Heart right ventricle (tissue), 16 donors: ENCODE results near the gene CDK6. TPM values are rescaled to one million over a fixed set of nuclear protein-coding genes. Genes with fewer than 3 reads are reported as not detected.

Experiments
- ATAC-seq, 8 donors: fragments of 200-7000 bp; cut with Tn5 transposase; one replicate each; pipeline ENCODE4 v1.9.1; 2020; ENCODE audit warnings: mild to moderate bottlenecking in 8 of 8, moderate library complexity in 8 of 8, moderate number of reproducible peaks in 1 of 8
- DNase-seq, 2 donors: peaks; one replicate each; pipeline ENCODE4 v3.0.0-alpha.2; 2020
- H3K27ac ChIP-seq, 10 donors: fragments of 200-600 bp; sonication (generic) in 2 of 10; one replicate each; pipeline versions ENCODE4 v1.5.0 to v1.8.0; 2020 to 2022; ENCODE audit warnings: mild to moderate bottlenecking in 3 of 10
- H3K27me3 ChIP-seq, 7 donors: fragments of 200-600 bp; one replicate each; pipeline ENCODE4 v1.8.0; 2021 to 2022; ENCODE audit warnings: mild to moderate bottlenecking in 2 of 7
- H3K36me3 ChIP-seq, 9 donors: fragments of 200-600 bp; sonication (generic) in 1 of 9; one replicate each; pipeline versions ENCODE4 v1.5.0 to v1.8.0; 2020 to 2022; ENCODE audit warnings: mild to moderate bottlenecking in 2 of 9
- H3K4me1 ChIP-seq, 9 donors: fragments of 200-600 bp; sonication (generic) in 1 of 9; one replicate each; pipeline versions ENCODE4 v1.5.0 to v1.8.0; 2020 to 2022; ENCODE audit warnings: mild to moderate bottlenecking in 4 of 9
- H3K4me3 ChIP-seq, 10 donors: fragments of 200-600 bp; sonication (generic) in 2 of 10; one replicate each; pipeline versions ENCODE4 v1.5.0 to v1.8.0; 2020 to 2022; ENCODE audit warnings: mild to moderate bottlenecking in 7 of 10, moderate library complexity in 2 of 10
- H3K9me3 ChIP-seq, 11 donors: fragments of 200-600 bp in 10 of 11; sonication (generic) in 2 of 11; one replicate each; pipeline versions ENCODE4 v1.5.0 to v1.8.0; 2013 to 2022; ENCODE audit warnings: mild to moderate bottlenecking in 2 of 11, control low read depth in 1 of 11, moderate library complexity in 1 of 11
- CTCF ChIP-seq, 9 donors: fragments of 200-600 bp; sonication (generic) in 2 of 9; IDR thresholded peaks; one replicate each; pipeline versions ENCODE4 v1.5.0 to v1.8.0; 2021 to 2022; ENCODE audit warnings: antibody characterized with exemption in 9 of 9, mild to moderate bottlenecking in 5 of 9, moderate library complexity in 1 of 9
- WGBS, 2 donors: extraction: QIAGEN DNeasy Blood & Tissue Kit; methylation state at CpG; one replicate each; pipeline ENCODE4 v1.1.7; 2013; ENCODE audit warnings: inconsistent platforms in 1 of 2; 5-methylcytosine and 5-hydroxymethylcytosine counted together
- intact Hi-C, 10 donors: fragments of 100-400 bp; cut with DNase I; formaldehyde crosslinking; loops; one replicate each; pipeline versions ENCODE4 v1.11.1 to v1.14.2; 2022
- polyA plus RNA-seq, 2 donors: library from polyadenylated mRNA; stranded (reverse); fragments of 200-250 nt; gene quantifications; one replicate each; pipeline ENCODE4 v1.2.3, GENCODE V29; 2013
- total RNA-seq, 10 donors: library from RNA; stranded (reverse); fragmentation: NEBNext Ultra II Directional in 3 of 10; extraction: Animal tissue kit (Norgen Biotek cat#: 25700) in 3 of 10; gene quantifications; one replicate each; pipeline versions ENCODE4 v1.2.1 to v1.2.4, GENCODE V29; 2021 to 2023
- donor health status: Arrhythmogenic right ventricular cardiomyopathy.
- donor health status: ischemic (EF 13 %, LVEDD 7.1; RV severe dilation, severe dysfunction).
- donor health status: healthy with polysubstance abuse.
- donor health status: DM: no; HTN: yes; CAD: no.
- donor health status: DM: no; HTN: no; CAD: no.
- donor health status: ischemic (EF 25% LVEDD 6.9; RV normal size, moderate dysfunction).
- donor health status: ischemic (EF 25% LVEDD 5.7; RV mildly dilated, moderate dysfunction).
- donor health status: healthy.
- donor health status: DM: yes; HTN: yes; CAD: no.
- donor health status: Ischemic cardiomyopathy.
- donor health status: ischemic (EF 35%, LVEDD 5.7; RV mildly dilated, moderate dysfunction).
- donor health status: nonischemic (EF 11% LVEDD 7.7; RV severe dilation, severe dysfunction).
- donor health status: DM: yes; HTN: yes; CAD: no.
- donor health status: PGD.
- donor health status: ischemic (EF 29% LVEDD 5.4; RV normal size, mild dysfunction).
- donor health status: nonischemic (EF 23%, LVEDD 6.1; RV moderate dilation, normal function).

CDK6 gene
- total and polyA plus RNA-seq, 12 donors: 2.6 to 31.5 (median 16.4) TPM

DNA sequence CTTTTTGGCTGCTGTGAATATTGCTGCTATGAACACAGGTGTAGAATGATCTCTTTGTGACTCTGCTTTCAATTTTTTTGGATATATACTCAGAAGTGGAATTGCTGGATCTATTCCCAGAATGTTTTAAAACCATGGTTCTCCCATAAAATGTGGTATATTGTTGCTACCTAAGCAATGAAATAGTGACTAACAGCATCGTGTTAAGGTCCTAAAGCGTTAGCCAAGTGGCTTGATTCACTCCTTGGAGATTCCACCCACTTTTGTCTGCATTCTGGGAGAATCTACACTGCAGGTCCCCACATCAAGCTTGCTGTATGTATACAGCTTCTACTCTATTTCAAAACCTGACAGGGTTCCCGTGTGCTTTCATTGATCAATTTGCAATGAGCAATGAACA, 105.6 kb downstream of the CDK6 start:
- no peak for TF ChIP-seq CTCF (IDR thresholded peaks at IDR 0.05)
- peaks cover 0 to 35% (median 19%) of the 10 kb centered on the region in 9 donors for H3K4me1 ChIP-seq
- H3K9me3 ChIP-seq: no peaks in the 10 kb centered on the region
- no peak overlapping the region for H3K27ac ChIP-seq
- intact Hi-C loops: no loop called here
- H3K36me3 ChIP-seq: no peaks in the 10 kb centered on the region
- WGBS, 2 donors: 93 to 94% methylated on average over 3 of the region's 3 CpGs
- no peak for ATAC-seq
- no peak overlapping the region for H3K4me3 ChIP-seq
- no peak for DNase-seq
- no peaks in the 10 kb centered on the region for H3K27me3 ChIP-seq

GRCh38 chr7:92729751-92730150, 106.6 kb downstream of the CDK6 start:
- DNase-seq: no peak
- ATAC-seq: no peak
- peaks cover 0 to 46% (median 19%) of the 10 kb centered on the region in 9 donors for H3K4me1 ChIP-seq
- H3K4me3 ChIP-seq: no peak overlapping the region
- intact Hi-C loops: loop anchor here in 1 of 10 donors (10.0 kb wide), 1 partner anchor 105 kb away; the partner anchor contains the start of gene CDK6
- H3K27me3 ChIP-seq: no peaks in the 10 kb centered on the region
- H3K27ac ChIP-seq: no peak overlapping the region
- peaks cover 0 to 8% (median 0%) of the 10 kb centered on the region in 9 donors for H3K36me3 ChIP-seq
- WGBS, 2 donors: 95 to 96% methylated on average over 2 of the region's 2 CpGs
- TF ChIP-seq CTCF (IDR thresholded peaks at IDR 0.05): no peak
- H3K9me3 ChIP-seq: no peaks in the 10 kb centered on the region

GRCh38 chr7:92729172-92729571, 107.2 kb downstream of the CDK6 start:
- H3K4me1 ChIP-seq: peaks cover 0 to 52% (median 24%) of the 10 kb centered on the region in 9 donors
- peaks cover 0 to 12% (median 0%) of the 10 kb centered on the region in 9 donors for H3K36me3 ChIP-seq
- WGBS, 2 donors: 76 to 80% methylated on average over 7 of the region's 7 CpGs
- no peak for TF ChIP-seq CTCF (IDR thresholded peaks at IDR 0.05)
- DNase-seq: no peak
- ATAC-seq: no peak
- no peak overlapping the region for H3K27ac ChIP-seq
- H3K9me3 ChIP-seq: no peaks in the 10 kb centered on the region
- intact Hi-C loops: loop anchor here in 1 of 10 donors (10.0 kb wide), 1 partner anchor 106 kb away; the partner anchor contains the start of gene CDK6
- no peaks in the 10 kb centered on the region for H3K27me3 ChIP-seq
- no peak overlapping the region for H3K4me3 ChIP-seq

GRCh38 chr7:92727755-92728154, 108.6 kb downstream of the CDK6 start:
- Histone ChIP-seq H3K9me3 (no peaks in the 10 kb centered on the region), H3K4me3 (no peak overlapping the region), H3K4me1 (peaks cover 3 to 57% (median 38%) of the 10 kb centered on the region in 9 donors), H3K27ac (no peak overlapping the region), H3K36me3 (peaks cover 0 to 14% (median 0%) of the 10 kb centered on the region in 9 donors), H3K27me3 (no peaks in the 10 kb centered on the region)
- ATAC-seq: no peak
- DNase-seq: no peak
- intact Hi-C loops: loop anchor here in 2 of 10 donors (2.0 to 10.0 kb wide), 2 partner anchors 53 to 107 kb away; partner anchors contain the start of gene CDK6 (in 1 of the 2)
- 79% methylated on average over 1 of the region's 1 CpG for WGBS, 2 donors
- no peak for TF ChIP-seq CTCF (IDR thresholded peaks at IDR 0.05)
